K562 (cell line): ENCODE results near the gene ITPR2. TPM values are rescaled to one million over a fixed set of nuclear protein-coding genes. Genes with fewer than 3 reads are reported as not detected.

Experiments
- BACH1 ChIP-seq: fragments of 200-800 bp; sonication (Bioruptor generic); IDR thresholded peaks from 2 replicates; pipeline ENCODE4 v1.6.1; 2016; ENCODE audit warnings: missing genetic modification characterization, missing compliant biosample characterization
- CC2D1A ChIP-seq: fragments of 450-650 bp; IDR thresholded peaks from 2 replicates; pipeline ENCODE4 v1.6.1; 2017; ENCODE audit warnings: mild to moderate bottlenecking
- HLTF ChIP-seq: fragments of 450-650 bp; IDR thresholded peaks from 2 replicates; pipeline ENCODE4 v1.6.1; 2016
- HOMEZ ChIP-seq: fragments of 250-450 bp; sonication (Bioruptor Pico); IDR thresholded peaks from 2 replicates; pipeline ENCODE4 v1.4.0; 2020; ENCODE audit warnings: mild to moderate bottlenecking, moderate library complexity
- KDM4B ChIP-seq, 2 experiments: fragments of 450-650 bp in 1 of 2; sonication (generic) in 1 of 2; IDR thresholded peaks; 2 replicates each; pipeline ENCODE4 v1.6.1; 2016 to 2017; ENCODE audit warnings: borderline replicate concordance in 2 of 2, antibody characterized with exemption in 1 of 2, low read depth in 1 of 2, mild to moderate bottlenecking in 1 of 2
- MYC ChIP-seq, 2 experiments: fragments of 250-450 bp in 1 of 2; sonication (Bioruptor Pico) in 1 of 2; IDR thresholded peaks; 2 replicates each; pipeline versions ENCODE4 v1.5.1 to v1.6.1; 2012 to 2021; ENCODE audit warnings: low read depth in 2 of 2, borderline replicate concordance in 1 of 2, improper control_type of control experiment in 1 of 2, low read length in 1 of 2, mild to moderate bottlenecking in 1 of 2, moderate library complexity in 1 of 2
- PML ChIP-seq: IDR thresholded peaks from 2 replicates; pipeline ENCODE4 v1.6.1; 2012; ENCODE audit warnings: low read length, inconsistent platforms
- SAFB ChIP-seq: fragments of 200-400 bp; formaldehyde crosslinking; IDR thresholded peaks from 2 replicates; pipeline ENCODE4 v1.6.1; 2017; ENCODE audit warnings: low read depth, low read length, borderline replicate concordance
- TAL1 ChIP-seq: fragments of 450-650 bp; IDR thresholded peaks from 2 replicates; pipeline ENCODE4 v1.6.1; 2016; ENCODE audit warnings: mild to moderate bottlenecking
- TEAD2 ChIP-seq: fragments of 450-650 bp; IDR thresholded peaks from 2 replicates; pipeline ENCODE4 v1.6.1; 2016; ENCODE audit warnings: missing genetic modification characterization, control low read depth, missing compliant biosample characterization
- THRB ChIP-seq: fragments of 450-650 bp; formaldehyde crosslinking; conservative IDR thresholded peaks from 2 replicates; pipeline ENCODE4 v1.4.0; 2022; ENCODE audit warnings: mild to moderate bottlenecking, missing genetic modification characterization
- U2AF2 ChIP-seq: fragments of 200-400 bp; formaldehyde crosslinking; optimal IDR thresholded peaks from 2 replicates; pipeline ENCODE3; 2017; ENCODE audit warnings: low read depth, mild to moderate bottlenecking, low read length
- UBTF ChIP-seq, 2 experiments: IDR thresholded peaks; 2 replicates each; pipeline ENCODE4 v1.6.1; 2012; ENCODE audit warnings: improper control_type of control experiment in 2 of 2, low read depth in 2 of 2, low read length in 2 of 2, borderline replicate concordance in 1 of 2
- ZBED1 ChIP-seq: IDR thresholded peaks from 2 replicates; pipeline ENCODE4 v1.6.1; 2014
- ZBTB26 ChIP-seq: fragments of 450-650 bp; formaldehyde crosslinking; IDR thresholded peaks from 2 replicates; pipeline ENCODE4 v1.4.0; 2022; ENCODE audit warnings: missing genetic modification characterization
- ZC3H4 ChIP-seq: sonication (generic); formaldehyde crosslinking; IDR thresholded peaks from 2 replicates; pipeline ENCODE4 v1.9.0; 2021; ENCODE audit warnings: missing genetic modification reagents, borderline replicate concordance
- ZNF12 ChIP-seq: sonication (generic); formaldehyde crosslinking; IDR thresholded peaks from 2 replicates; pipeline ENCODE4 v1.4.0; 2020; ENCODE audit warnings: mild to moderate bottlenecking, missing genetic modification reagents
- ZNF197 ChIP-seq: fragments of 200-800 bp; sonication (Bioruptor generic); IDR thresholded peaks from 2 replicates; pipeline ENCODE4 v1.6.1; 2016; ENCODE audit warnings: low read depth, missing genetic modification characterization, missing compliant biosample characterization
- ZNF766 ChIP-seq: fragments of 200-800 bp; sonication (Bioruptor generic); conservative IDR thresholded peaks from 2 replicates; pipeline ENCODE4 v1.6.1; 2016; ENCODE audit warnings: missing genetic modification characterization, missing compliant biosample characterization
- ZNF778 ChIP-seq: fragments of 450-650 bp; formaldehyde crosslinking; IDR thresholded peaks from 2 replicates; pipeline ENCODE4 v1.4.0; 2020; ENCODE audit warnings: mild to moderate bottlenecking, moderate library complexity
- polyA plus RNA-seq, 8 experiments: library from polyadenylated mRNA; depleted of rRNA in 4 of 8; stranded (reverse) in 5 of 8; unstranded in 3 of 8; fragments of >200 nt; fragmentation: Nextera tagmentation in 2 of 8; fragmentation: Illumina TruSeq in 1 of 8; extraction: Ambion mirVana in 2 of 8; extraction: Trizol in 1 of 8; gene quantifications; 2 replicates each; pipeline versions ENCODE4 v1.2.1 to v1.2.3, GENCODE V29; 2011 to 2014; ENCODE audit warnings: inconsistent platforms in 1 of 8, missing spikeins in 1 of 8
- total RNA-seq, 7 experiments: library from RNA; depleted of rRNA in 6 of 7; stranded (reverse); fragments of >200 nt in 6 of 7; fragmentation: Illumina TruSeq in 2 of 7; extraction: Trizol in 2 of 7; gene quantifications; 2 replicates each; pipeline versions ENCODE4 v1.2.1 to v1.2.3, GENCODE V29; 2011 to 2021; ENCODE audit warnings: low replicate concordance in 1 of 7

Gene ITPR2
- total and polyA plus RNA-seq, 9 of the 15 experiments (the other 6 are each of a cell fraction or from before 2014, with no cell fraction given): 0.21 to 3.3 (median 0.95) TPM

GRCh38 chr12:26691234-26691970 lies 141.6 kb downstream of the ITPR2 start (continued):
- TF ChIP-seq UBTF (IDR thresholded peaks at IDR 0.05; ENCODE audit: borderline replicate concordance in 1 of 2, low read depth in 2 of 2, low read length in 2 of 2): no peak
- no peak for TF ChIP-seq KDM4B (IDR thresholded peaks at IDR 0.05; ENCODE audit: borderline replicate concordance in 2 of 2, low read depth in 1 of 2)
- TF ChIP-seq ZBED1: no peak
- peak; percentile 78 for TF ChIP-seq ZNF766 (CRISPR knock-in tag)
- no peak for TF ChIP-seq U2AF2
- TF ChIP-seq TEAD2 (tag): peak; percentile 71
- no peak for TF ChIP-seq ZNF778
- TF ChIP-seq TAL1: no peak
- peak; percentile 100 for TF ChIP-seq BACH1
- TF ChIP-seq SAFB: no peak
- peak; percentile 74 for TF ChIP-seq MYC (IDR thresholded peaks at IDR 0.05; ENCODE audit: low read depth, low read length)
- no peak for TF ChIP-seq MYC (CRISPR knock-in tag; IDR thresholded peaks at IDR 0.05; ENCODE audit: borderline replicate concordance, low read depth)
- TF ChIP-seq HOMEZ (CRISPR knock-in tag): no peak
- TF ChIP-seq ZNF197 (CRISPR knock-in tag): no peak; the same call in 1 of the 2 replicates
- no peak for TF ChIP-seq ZBTB26 (CRISPR knock-in tag)
- no peak for TF ChIP-seq PML
- no peak for TF ChIP-seq CC2D1A
- TF ChIP-seq ZC3H4 (CRISPR knock-in tag): no peak
- TF ChIP-seq ZNF12: no peak
- no peak for TF ChIP-seq HLTF
- no peak for TF ChIP-seq THRB
